ENCODE measurements around the gene SLC6A18. TPM values are rescaled to one million over a fixed set of nuclear protein-coding genes. Genes with fewer than 3 reads are reported as not detected.

SLC6A18 gene
- total RNA-seq, 2 donors from 2014 or later: not detected

DNA sequence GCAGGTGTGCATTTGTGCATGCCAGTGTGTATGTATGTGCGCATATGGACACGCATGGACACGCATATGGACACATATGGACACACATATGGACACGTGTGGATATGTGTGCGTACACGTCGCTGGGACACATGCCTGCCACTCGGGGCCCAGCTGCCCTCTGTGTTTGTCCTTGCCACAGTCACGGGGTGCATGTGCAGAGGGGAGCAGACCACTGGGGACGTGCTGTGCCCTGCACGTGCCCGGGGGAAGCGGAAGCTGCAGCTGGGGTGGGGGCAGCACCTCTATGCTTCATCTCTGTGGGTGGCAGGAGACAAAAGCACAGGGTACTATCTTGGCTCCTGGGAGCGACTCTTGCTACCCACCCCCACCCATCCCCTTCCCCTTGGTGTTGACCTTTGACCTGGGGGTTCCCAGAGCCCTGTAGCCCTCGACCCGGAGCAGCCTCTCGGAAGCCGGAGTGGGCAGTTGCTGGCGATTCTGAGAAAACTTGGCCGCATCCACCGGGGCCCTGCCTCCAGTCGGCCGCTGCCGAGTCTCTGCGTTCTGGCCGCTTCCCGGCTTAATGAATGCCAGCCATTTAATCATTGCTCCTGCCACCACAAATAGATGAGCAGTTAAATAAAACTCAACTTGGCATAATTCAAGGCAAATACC is 2.4 kb upstream of the SLC6A18 start:
- Histone ChIP-seq H3K27ac (no peak overlapping the region), H3K4me3 (no peak overlapping the region), H3K27me3 (replicated peaks; ENCODE audit: insufficient read depth) (no peaks in the 10 kb centered on the region), H3K36me3 (no peaks in the 10 kb centered on the region), H3K4me1 (replicated peaks) (no peaks in the 10 kb centered on the region), H3K9me3 (no peaks in the 10 kb centered on the region)
- 80% methylated on average over 27 of the region's 27 CpGs for WGBS
- TF ChIP-seq, protein P1, sequence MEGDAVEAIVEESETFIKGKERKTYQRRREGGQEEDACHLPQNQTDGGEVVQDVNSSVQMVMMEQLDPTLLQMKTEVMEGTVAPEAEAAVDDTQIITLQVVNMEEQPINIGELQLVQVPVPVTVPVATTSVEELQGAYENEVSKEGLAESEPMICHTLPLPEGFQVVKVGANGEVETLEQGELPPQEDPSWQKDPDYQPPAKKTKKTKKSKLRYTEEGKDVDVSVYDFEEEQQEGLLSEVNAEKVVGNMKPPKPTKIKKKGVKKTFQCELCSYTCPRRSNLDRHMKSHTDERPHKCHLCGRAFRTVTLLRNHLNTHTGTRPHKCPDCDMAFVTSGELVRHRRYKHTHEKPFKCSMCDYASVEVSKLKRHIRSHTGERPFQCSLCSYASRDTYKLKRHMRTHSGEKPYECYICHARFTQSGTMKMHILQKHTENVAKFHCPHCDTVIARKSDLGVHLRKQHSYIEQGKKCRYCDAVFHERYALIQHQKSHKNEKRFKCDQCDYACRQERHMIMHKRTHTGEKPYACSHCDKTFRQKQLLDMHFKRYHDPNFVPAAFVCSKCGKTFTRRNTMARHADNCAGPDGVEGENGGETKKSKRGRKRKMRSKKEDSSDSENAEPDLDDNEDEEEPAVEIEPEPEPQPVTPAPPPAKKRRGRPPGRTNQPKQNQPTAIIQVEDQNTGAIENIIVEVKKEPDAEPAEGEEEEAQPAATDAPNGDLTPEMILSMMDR (IDR thresholded peaks at IDR 0.05): no peak
- no peak for TF ChIP-seq POLR2AphosphoS5 (IDR thresholded peaks at IDR 0.05)
- no peak for TF ChIP-seq POLR2A (IDR thresholded peaks at IDR 0.05)
- intact Hi-C loops (cut with DNase I): no loop called here
- DNase-seq (ENCODE audit: low spot score): no peak

DNA sequence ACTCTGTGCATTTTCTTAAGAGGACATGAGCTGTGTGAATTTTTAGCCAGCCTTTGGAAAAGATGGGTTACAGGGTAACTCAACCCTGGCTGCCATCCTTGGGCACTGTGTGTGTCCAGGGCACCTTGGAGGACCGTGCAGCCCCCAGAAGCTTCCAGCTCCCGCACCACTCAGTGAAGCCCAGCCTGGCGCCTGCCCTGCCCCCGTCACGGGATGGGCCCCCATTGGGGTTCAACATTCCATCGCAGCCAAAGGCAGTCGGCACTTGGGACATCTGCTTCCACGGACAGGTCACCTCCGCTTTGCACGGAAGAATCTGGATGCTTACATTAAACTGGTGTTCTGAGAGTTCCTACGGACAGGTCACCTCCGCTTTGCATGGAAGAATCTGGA is 1.9 kb upstream of the SLC6A18 start:
- no peaks in the 10 kb centered on the region for H3K4me1 ChIP-seq (replicated peaks)
- no peaks in the 10 kb centered on the region for H3K27me3 ChIP-seq (replicated peaks; ENCODE audit: insufficient read depth)
- DNase-seq (ENCODE audit: low spot score): no peak
- no peaks in the 10 kb centered on the region for H3K36me3 ChIP-seq
- no peaks in the 10 kb centered on the region for H3K9me3 ChIP-seq
- no peak overlapping the region for H3K4me3 ChIP-seq
- TF ChIP-seq POLR2AphosphoS5 (IDR thresholded peaks at IDR 0.05): no peak
- TF ChIP-seq, protein P1 (IDR thresholded peaks at IDR 0.05): no peak
- TF ChIP-seq POLR2A (IDR thresholded peaks at IDR 0.05): no peak
- H3K27ac ChIP-seq: no peak overlapping the region
- intact Hi-C loops (cut with DNase I): no loop called here
- 76% methylated on average over 12 of the region's 12 CpGs for WGBS

DNA sequence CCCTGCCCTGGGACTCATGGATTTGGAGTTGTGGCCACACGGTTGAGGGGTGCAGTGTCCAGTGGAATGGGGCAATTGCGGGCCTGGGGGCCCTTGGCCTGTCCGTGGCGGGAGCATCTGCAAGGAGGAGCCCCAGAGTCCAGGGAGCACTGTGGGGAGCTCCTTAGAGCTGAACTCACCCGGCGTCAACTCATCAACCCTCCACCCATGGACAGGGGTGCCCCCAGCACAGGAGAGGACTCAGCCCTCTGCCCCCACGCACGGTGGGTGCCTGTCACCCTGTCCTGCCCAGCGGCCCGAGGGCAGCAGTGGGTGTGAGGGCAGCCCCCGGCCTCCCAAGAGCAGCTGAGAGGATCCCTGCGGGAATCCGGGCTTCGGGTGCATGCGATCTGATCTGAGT is 550 bp upstream of the SLC6A18 start:
- no peak overlapping the region for H3K27ac ChIP-seq
- intact Hi-C loops (cut with DNase I): no loop called here
- no peaks in the 10 kb centered on the region for H3K36me3 ChIP-seq
- WGBS: 82% methylated on average over 15 of the region's 15 CpGs
- no peaks in the 10 kb centered on the region for H3K27me3 ChIP-seq (replicated peaks; ENCODE audit: insufficient read depth)
- no peaks in the 10 kb centered on the region for H3K4me1 ChIP-seq (replicated peaks)
- H3K9me3 ChIP-seq: no peaks in the 10 kb centered on the region
- DNase-seq (ENCODE audit: low spot score): no peak
- no peak overlapping the region for H3K4me3 ChIP-seq
- TF ChIP-seq POLR2AphosphoS5 (IDR thresholded peaks at IDR 0.05) (no peak), POLR2A (IDR thresholded peaks at IDR 0.05) (no peak)
- TF ChIP-seq, protein P1 (IDR thresholded peaks at IDR 0.05): no peak

- H3K36me3 ChIP-seq: no peaks in the 10 kb centered on the region
- no peaks in the 10 kb centered on the region for H3K9me3 ChIP-seq
- peaks cover 5% of the 10 kb centered on the region for H3K27me3 ChIP-seq (replicated peaks; ENCODE audit: insufficient read depth)
- 80% methylated on average over 12 of the region's 12 CpGs for WGBS
- DNase-seq (ENCODE audit: low spot score): no peak
- H3K27ac ChIP-seq: no peak overlapping the region
- H3K4me1 ChIP-seq (replicated peaks): no peaks in the 10 kb centered on the region
- TF ChIP-seq, protein P1 (IDR thresholded peaks at IDR 0.05): no peak
- TF ChIP-seq POLR2A (IDR thresholded peaks at IDR 0.05): no peak
- H3K4me3 ChIP-seq: no peak overlapping the region
- intact Hi-C loops (cut with DNase I): no loop called here
Measured at GRCh38 chr5:1226231-1226630, 1.1 kb downstream of the SLC6A18 start.

DNA sequence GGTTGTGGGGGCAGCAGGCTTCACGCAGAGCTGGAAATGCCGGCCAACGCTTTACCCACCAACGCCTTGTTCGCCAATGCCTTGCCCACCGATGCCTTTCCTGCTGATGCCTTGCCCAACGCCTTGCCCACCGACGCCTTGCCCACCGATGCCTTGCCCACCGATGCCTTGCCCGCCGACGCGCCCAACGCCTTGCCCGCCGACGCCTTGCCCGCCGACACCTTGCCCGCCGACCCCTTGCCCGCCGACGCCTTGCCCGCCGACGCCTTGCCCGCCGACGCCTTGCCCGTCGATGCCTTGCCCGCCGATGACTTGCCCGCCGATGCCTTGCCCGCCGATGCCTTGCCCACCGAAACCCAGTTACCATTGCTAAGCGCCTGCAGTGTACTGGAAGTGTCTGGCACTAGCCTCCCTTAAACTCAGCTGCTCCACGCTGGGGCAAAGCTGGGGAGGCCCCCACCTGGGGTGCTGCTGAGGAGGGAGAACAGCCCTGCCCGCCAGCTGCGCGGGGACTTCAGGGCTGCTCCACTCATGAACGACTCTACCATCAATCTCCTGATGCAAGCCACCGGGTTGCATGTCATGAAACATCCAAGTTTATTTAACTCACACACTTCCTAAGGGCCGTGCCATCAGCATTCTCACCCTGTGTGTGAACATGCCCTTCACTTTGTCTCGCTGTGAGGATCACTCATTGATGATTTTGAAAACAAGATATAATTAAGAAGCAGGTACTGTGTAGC is 1.8 kb downstream of the SLC6A18 start:
- H3K27me3 ChIP-seq (replicated peaks; ENCODE audit: insufficient read depth): peaks cover 13% of the 10 kb centered on the region
- no peaks in the 10 kb centered on the region for H3K36me3 ChIP-seq
- no peak overlapping the region for H3K27ac ChIP-seq
- no peaks in the 10 kb centered on the region for H3K4me1 ChIP-seq (replicated peaks)
- no peak overlapping the region for H3K4me3 ChIP-seq
- intact Hi-C loops (cut with DNase I): no loop called here
- H3K9me3 ChIP-seq: no peaks in the 10 kb centered on the region
- DNase-seq (ENCODE audit: low spot score): no peak
- TF ChIP-seq, protein P1 (IDR thresholded peaks at IDR 0.05): no peak
- TF ChIP-seq POLR2AphosphoS5 (IDR thresholded peaks at IDR 0.05) (no peak), POLR2A (IDR thresholded peaks at IDR 0.05) (no peak)
- 79% methylated on average over 50 of the region's 50 CpGs for WGBS

Data from prostate gland (tissue), 2 donors.